GM12878 (cell line): ENCODE data around the gene NFYA.

ENCODE experiments used
- CTCF ChIP-seq, 3 experiments: IDR thresholded peaks in 2 of 3; conservative IDR thresholded peaks in 1 of 3; 2 replicates each; pipeline ENCODE4 v1.5.1; 2011; ENCODE audit warnings: low read depth in 3 of 3, low read length in 3 of 3, mild to moderate bottlenecking in 3 of 3, control low read depth in 2 of 3, moderate library complexity in 2 of 3, inconsistent platforms in 1 of 3, mixed read lengths in 1 of 3; ENCODE audit not compliant: control insufficient read depth in 2 of 3, insufficient read depth in 1 of 3; ENCODE audit errors: extremely low read depth in 1 of 3
- MAX ChIP-seq: IDR thresholded peaks from 2 replicates; pipeline ENCODE4 v1.6.1; 2012; ENCODE audit warnings: low read depth, low read length, improper control_type of control experiment
- PBX3 ChIP-seq: IDR thresholded peaks from 2 replicates; pipeline ENCODE4 v1.6.1; 2011; ENCODE audit warnings: mild to moderate bottlenecking, low read depth, low read length, moderate library complexity; ENCODE audit not compliant: insufficient replicate concordance
- PKNOX1 ChIP-seq: fragments of 450-650 bp; IDR thresholded peaks from 2 replicates; pipeline ENCODE4 v1.6.1; 2016; ENCODE audit warnings: mild to moderate bottlenecking
- POLR2AphosphoS5 ChIP-seq: IDR thresholded peaks from 2 replicates; pipeline ENCODE4 v1.6.1; 2011; ENCODE audit warnings: mild to moderate bottlenecking, low read length, inconsistent platforms
- SIN3A ChIP-seq: IDR thresholded peaks from 2 replicates; pipeline ENCODE4 v1.6.1; 2012; ENCODE audit warnings: low read depth, low read length, improper control_type of control experiment
- ZBTB4 ChIP-seq: fragments of 450-650 bp; formaldehyde crosslinking; IDR thresholded peaks from 2 replicates; pipeline ENCODE4 v1.4.0; 2022; ENCODE audit warnings: mild to moderate bottlenecking, moderate library complexity

- TF ChIP-seq ZBTB4 (CRISPR knock-in tag) (no peak), PKNOX1 (no peak), CTCF (IDR thresholded peaks at IDR 0.05 in 2 of 3, conservative IDR thresholded peaks at IDR 0.05 in 1 of 3; ENCODE audit: control insufficient read depth in 2 of 3, extremely low read depth in 1 of 3, insufficient read depth in 1 of 3, low read depth in 3 of 3, low read length in 3 of 3) (no peak), PBX3 (no peak), POLR2AphosphoS5 (no peak), SIN3A (no peak), MAX (no peak)
Observed at GRCh38 chr6:41050536-41050935, 22.2 kb upstream of the NFYA start.
